Chondrocyte (in vitro differentiated cells): Measurements from ENCODE around the gene TIGD6. TPM values are rescaled to one million over a fixed set of nuclear protein-coding genes. Genes with fewer than 3 reads are reported as not detected.

ENCODE experiments used
- DNase-seq: peaks from one replicate; pipeline ENCODE4 v3.0.0; 2021; ENCODE audit warnings: mixed read lengths, low spot score
- H3K27ac Mint-ChIP-seq: one replicate; pipeline ENCODE4 v1.8.0; 2021; ENCODE audit warnings: mild to moderate bottlenecking, moderate library complexity, mixed read lengths; ENCODE audit not compliant: unreplicated experiment
- H3K27me3 Mint-ChIP-seq: 2 replicates; pipeline ENCODE4 v1.8.0; 2021; ENCODE audit warnings: low read depth, mixed read lengths
- H3K36me3 Mint-ChIP-seq: 2 replicates; pipeline ENCODE4 v1.8.0; 2021; ENCODE audit warnings: low read depth, mixed read lengths
- H3K4me1 Mint-ChIP-seq: 2 replicates; pipeline ENCODE4 v1.8.0; 2021; ENCODE audit warnings: low read depth, mild to moderate bottlenecking, mixed read lengths
- H3K4me3 Mint-ChIP-seq: one replicate; pipeline ENCODE4 v1.8.0; 2021; ENCODE audit warnings: mild to moderate bottlenecking, moderate library complexity, mixed read lengths; ENCODE audit not compliant: unreplicated experiment
- H3K9me3 Mint-ChIP-seq: 2 replicates; pipeline ENCODE4 v1.8.0; 2021; ENCODE audit warnings: low read depth, mixed read lengths
- CTCF ChIP-seq: fragments of 200-600 bp; sonication (generic); IDR thresholded peaks from 2 replicates; pipeline ENCODE4 v1.5.0; 2021; ENCODE audit warnings: antibody characterized with exemption, mild to moderate bottlenecking, moderate library complexity
- total RNA-seq: library from RNA; stranded (reverse); gene quantifications from 3 replicates; pipeline ENCODE4 v1.2.1, GENCODE V29; 2021

The TIGD6 gene
- total RNA-seq, 1 donor from 2014 or later, result 5.3 TPM

- Mint-ChIP-seq H3K4me1 (peaks cover 48% of the 10 kb centered on the region), H3K9me3 (no peaks in the 10 kb centered on the region), H3K36me3 (peaks cover 3% of the 10 kb centered on the region), H3K4me3 (peak overlapping the region; percentile 85), H3K27me3 (no peaks in the 10 kb centered on the region), H3K27ac (peak overlapping the region; percentile 95)
- TF ChIP-seq CTCF, result no peak
- DNase-seq, result no peak
Observed at GRCh38 chr5:149999359-149999758, 1.1 kb downstream of the TIGD6 start.

GRCh38 chr5:149998281-149998680, 2.2 kb downstream of the TIGD6 start:
- no peak for DNase-seq
- Mint-ChIP-seq H3K4me3 (no peak overlapping the region), H3K36me3 (peaks cover 3% of the 10 kb centered on the region), H3K9me3 (no peaks in the 10 kb centered on the region), H3K27me3 (no peaks in the 10 kb centered on the region), H3K4me1 (peaks cover 53% of the 10 kb centered on the region), H3K27ac (no peak overlapping the region)
- TF ChIP-seq CTCF, result no peak

- DNase-seq, result no peak
- no peaks in the 10 kb centered on the region for H3K9me3 Mint-ChIP-seq
- no peaks in the 10 kb centered on the region for H3K27me3 Mint-ChIP-seq
- peaks cover 3% of the 10 kb centered on the region for H3K36me3 Mint-ChIP-seq
- H3K4me3 Mint-ChIP-seq, result no peak overlapping the region
- peaks cover 34% of the 10 kb centered on the region for H3K4me1 Mint-ChIP-seq
- H3K27ac Mint-ChIP-seq, result no peak overlapping the region
- TF ChIP-seq CTCF, result no peak
Observed at GRCh38 chr5:149996205-149996890, 4.1 kb downstream of the TIGD6 start.

GRCh38 chr5:149995385-149996204, 4.9 kb downstream of the TIGD6 start:
- no peak for TF ChIP-seq CTCF
- Mint-ChIP-seq H3K36me3 (peaks cover 3% of the 10 kb centered on the region), H3K9me3 (no peaks in the 10 kb centered on the region), H3K27me3 (no peaks in the 10 kb centered on the region), H3K4me3 (no peak overlapping the region), H3K4me1 (peaks cover 36% of the 10 kb centered on the region), H3K27ac (peak overlapping the region; percentile 3)
- DNase-seq, result no peak

- Mint-ChIP-seq H3K36me3 (peaks cover 3% of the 10 kb centered on the region), H3K4me1 (peaks cover 23% of the 10 kb centered on the region), H3K27ac (no peak overlapping the region), H3K27me3 (no peaks in the 10 kb centered on the region), H3K4me3 (no peak overlapping the region), H3K9me3 (no peaks in the 10 kb centered on the region)
- no peak for DNase-seq
- no peak for TF ChIP-seq CTCF
Observed at GRCh38 chr5:149993471-149993870, 7.0 kb downstream of the TIGD6 start.
